Activated naive CD4-positive, alpha-beta T cell treated with anti-CD3 and anti-CD28 coated beads for 36 hours (primary cell): ENCODE data around the gene PYROXD2. TPM values are rescaled to one million over a fixed set of nuclear protein-coding genes. Genes with fewer than 3 reads are reported as not detected.

Source experiments
- CTCF ChIA-PET: fragments of 350-600 bp; sonication (Branson Sonifier 250); formaldehyde crosslinking; loops from one replicate; lab custom pipeline; 2021; ENCODE audit warnings: antibody characterized with exemption; lab: Charles Lee
- DNase-seq: peaks from one replicate; pipeline ENCODE4 v3.0.0-alpha.2; 2020
- H3K27ac Mint-ChIP-seq: one replicate; pipeline ENCODE4 v1.8.0; 2021; ENCODE audit warnings: mild to moderate bottlenecking, mixed read lengths
- H3K27me3 Mint-ChIP-seq: one replicate; pipeline ENCODE4 v1.8.0; 2021; ENCODE audit warnings: low read depth, mixed read lengths
- H3K36me3 Mint-ChIP-seq: one replicate; pipeline ENCODE4 v1.8.0; 2021; ENCODE audit warnings: low read depth, mixed read lengths
- H3K4me1 Mint-ChIP-seq: one replicate; pipeline ENCODE4 v1.8.0; 2021; ENCODE audit warnings: low read depth, mixed read lengths
- H3K4me3 Mint-ChIP-seq: one replicate; pipeline ENCODE4 v1.8.0; 2021; ENCODE audit warnings: mild to moderate bottlenecking, moderate library complexity, mixed read lengths
- H3K9me3 Mint-ChIP-seq: one replicate; pipeline ENCODE4 v1.8.0; 2021; ENCODE audit warnings: mixed read lengths
- intact Hi-C: fragments of 100-400 bp; cut with micrococcal nuclease; formaldehyde crosslinking; loops from one replicate; pipeline ENCODE4 v1.15.1; 2023
- total RNA-seq, 2 experiments: library from RNA; stranded (reverse); gene quantifications; one replicate each; pipeline ENCODE4 v1.2.3, GENCODE V29; 2021

Gene PYROXD2
- total RNA-seq, 2 experiments from 2014 or later, result 4.2 to 5.0 TPM

DNA sequence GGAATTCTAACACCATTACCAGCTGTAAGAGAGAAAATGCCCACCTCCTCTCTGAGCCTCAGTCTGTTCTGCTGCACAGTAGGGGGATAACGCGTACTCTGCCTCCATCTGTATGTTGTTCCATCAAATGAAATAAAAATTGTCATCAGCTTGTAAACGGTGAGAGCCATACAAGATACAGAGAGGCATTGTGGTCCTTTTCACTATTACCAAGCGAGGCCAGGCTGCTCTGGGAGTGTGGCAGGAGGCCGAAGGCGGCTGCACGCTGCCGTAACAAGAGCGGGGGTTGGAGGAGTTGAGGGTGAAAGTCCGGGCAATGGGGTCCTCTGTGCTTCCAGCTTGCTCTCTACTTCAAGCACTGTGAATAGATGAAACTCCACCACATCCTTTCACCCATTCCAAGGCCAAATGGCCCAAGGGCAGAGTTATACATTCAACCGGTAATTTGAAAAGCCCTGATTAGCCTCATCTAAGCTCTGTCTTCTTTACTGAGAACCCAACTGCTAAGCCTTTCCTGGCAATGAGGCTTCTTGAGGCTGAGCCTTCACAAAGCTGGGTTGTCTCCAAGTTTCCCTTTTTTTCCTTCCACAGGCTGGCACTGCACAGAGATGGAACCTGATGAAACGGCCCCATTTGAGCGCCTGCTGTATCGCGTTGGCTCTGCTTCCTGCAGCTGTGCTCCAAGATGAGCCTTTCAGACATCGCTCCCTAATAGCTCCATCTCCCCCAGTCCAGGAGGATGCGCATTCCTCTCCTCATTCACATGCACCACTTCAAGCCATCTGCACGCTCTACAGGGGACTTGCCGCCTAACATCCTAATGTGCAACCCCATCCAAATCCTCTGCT lies 47.2 kb downstream of the PYROXD2 start:
- DNase-seq, result no peak
- no peaks in the 10 kb centered on the region for H3K4me1 Mint-ChIP-seq
- no peaks in the 10 kb centered on the region for H3K9me3 Mint-ChIP-seq
- H3K27ac Mint-ChIP-seq, result no peak overlapping the region
- peaks cover 2% of the 10 kb centered on the region for H3K27me3 Mint-ChIP-seq
- no peaks in the 10 kb centered on the region for H3K36me3 Mint-ChIP-seq
- CTCF ChIA-PET, result no interaction called here
- intact Hi-C loops, result no loop called here
- no peak overlapping the region for H3K4me3 Mint-ChIP-seq

- H3K27me3 Mint-ChIP-seq, result no peaks in the 10 kb centered on the region
- H3K36me3 Mint-ChIP-seq, result no peaks in the 10 kb centered on the region
- CTCF ChIA-PET, result no interaction called here
- no peak overlapping the region for H3K4me3 Mint-ChIP-seq
- intact Hi-C loops, result no loop called here
- no peak overlapping the region for H3K27ac Mint-ChIP-seq
- H3K9me3 Mint-ChIP-seq, result no peaks in the 10 kb centered on the region
- peaks cover 6% of the 10 kb centered on the region for H3K4me1 Mint-ChIP-seq
- DNase-seq, result no peak
These were observed 48.9 kb downstream of the PYROXD2 start for GRCh38 chr10:98366062-98366530.

DNA sequence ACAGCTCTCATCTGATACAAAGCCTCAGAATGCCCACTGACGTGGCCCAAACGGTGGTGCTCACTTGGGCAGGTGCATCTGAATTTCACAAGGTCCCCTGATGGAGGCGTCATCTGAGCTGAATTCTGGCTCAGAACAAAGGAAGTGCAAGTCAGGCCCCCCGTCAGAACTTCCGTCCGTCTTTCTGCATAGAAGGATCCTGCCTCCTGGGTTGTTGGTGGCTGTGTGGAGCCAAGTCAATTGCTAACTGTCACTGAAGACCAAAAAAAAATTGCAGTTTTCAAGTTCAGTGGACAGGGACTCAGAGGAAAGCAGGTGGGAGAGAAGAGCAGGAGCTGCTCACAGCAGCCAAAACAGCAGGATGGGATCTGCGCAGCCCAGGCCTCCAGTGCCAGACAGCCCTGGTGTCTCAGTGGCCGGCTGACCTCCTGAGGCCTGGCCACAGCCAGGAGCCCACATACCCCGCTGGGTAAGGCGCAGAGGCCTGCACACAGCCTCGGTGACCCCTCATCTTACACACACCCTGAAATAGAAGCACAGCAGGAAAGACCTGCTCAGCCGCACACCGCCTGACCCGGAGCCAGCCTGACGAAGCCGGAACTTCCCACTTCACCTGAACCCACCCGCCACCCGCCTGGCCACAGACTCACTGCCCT lies 49.4 kb downstream of the PYROXD2 start:
- Mint-ChIP-seq H3K27me3 (no peaks in the 10 kb centered on the region), H3K27ac (no peak overlapping the region), H3K4me1 (peaks cover 9% of the 10 kb centered on the region), H3K9me3 (no peaks in the 10 kb centered on the region), H3K4me3 (no peak overlapping the region), H3K36me3 (no peaks in the 10 kb centered on the region)
- CTCF ChIA-PET, result no interaction called here
- intact Hi-C loops, result no loop called here
- no peak for DNase-seq

GRCh38 chr10:98364432-98365102 lies 50.4 kb downstream of the PYROXD2 start:
- CTCF ChIA-PET, result no interaction called here
- no peak for DNase-seq
- Mint-ChIP-seq H3K4me1 (peaks cover 9% of the 10 kb centered on the region), H3K4me3 (no peak overlapping the region), H3K9me3 (no peaks in the 10 kb centered on the region), H3K27ac (no peak overlapping the region), H3K27me3 (no peaks in the 10 kb centered on the region), H3K36me3 (no peaks in the 10 kb centered on the region)
- intact Hi-C loops, result no loop called here

DNA sequence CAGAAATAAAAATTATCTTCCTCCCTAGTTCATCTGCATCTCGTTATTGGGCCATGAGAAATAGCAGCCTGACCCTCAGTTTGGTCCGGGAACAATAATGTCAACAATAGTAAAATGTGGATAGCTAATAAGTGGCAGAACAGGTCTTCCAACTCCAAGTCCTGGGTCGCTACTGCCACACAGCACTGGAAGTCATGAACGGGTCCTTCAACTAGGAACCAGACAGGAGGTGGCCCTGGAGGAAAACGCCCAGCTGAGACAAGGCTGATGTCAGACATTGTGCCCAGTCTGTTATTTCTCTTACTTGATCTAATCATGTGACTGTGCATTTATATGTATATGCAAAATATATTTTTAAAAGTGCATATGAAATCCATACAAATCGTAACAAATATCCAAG lies 51.8 kb downstream of the PYROXD2 start:
- H3K4me3 Mint-ChIP-seq, result no peak overlapping the region

GRCh38 chr10:98361131-98362025 lies 53.6 kb downstream of the PYROXD2 start:
- Mint-ChIP-seq H3K36me3 (no peaks in the 10 kb centered on the region), H3K27ac (no peak overlapping the region), H3K4me1 (peaks cover 9% of the 10 kb centered on the region), H3K27me3 (peaks cover 3% of the 10 kb centered on the region), H3K9me3 (no peaks in the 10 kb centered on the region), H3K4me3 (no peak overlapping the region)
- CTCF ChIA-PET, result interaction anchor here (0.6 kb wide), 1 partner anchor 51 kb away, joined by 4 read pairs; no protein-coding TSS in a partner anchor
- intact Hi-C loops, result no loop called here
- peak; percentile 63 for DNase-seq

More for the DNA sequence above, 51.8 kb downstream of the PYROXD2 start:
- H3K36me3 Mint-ChIP-seq, result no peaks in the 10 kb centered on the region
- peaks cover 9% of the 10 kb centered on the region for H3K4me1 Mint-ChIP-seq
- CTCF ChIA-PET, result interaction anchor here (0.6 kb wide), 1 partner anchor 346 kb away, joined by 3 read pairs; no protein-coding TSS in a partner anchor
- DNase-seq, result no peak
- no peak overlapping the region for H3K27ac Mint-ChIP-seq
- H3K27me3 Mint-ChIP-seq, result no peaks in the 10 kb centered on the region
- no peaks in the 10 kb centered on the region for H3K9me3 Mint-ChIP-seq
- intact Hi-C loops, result no loop called here

DNA sequence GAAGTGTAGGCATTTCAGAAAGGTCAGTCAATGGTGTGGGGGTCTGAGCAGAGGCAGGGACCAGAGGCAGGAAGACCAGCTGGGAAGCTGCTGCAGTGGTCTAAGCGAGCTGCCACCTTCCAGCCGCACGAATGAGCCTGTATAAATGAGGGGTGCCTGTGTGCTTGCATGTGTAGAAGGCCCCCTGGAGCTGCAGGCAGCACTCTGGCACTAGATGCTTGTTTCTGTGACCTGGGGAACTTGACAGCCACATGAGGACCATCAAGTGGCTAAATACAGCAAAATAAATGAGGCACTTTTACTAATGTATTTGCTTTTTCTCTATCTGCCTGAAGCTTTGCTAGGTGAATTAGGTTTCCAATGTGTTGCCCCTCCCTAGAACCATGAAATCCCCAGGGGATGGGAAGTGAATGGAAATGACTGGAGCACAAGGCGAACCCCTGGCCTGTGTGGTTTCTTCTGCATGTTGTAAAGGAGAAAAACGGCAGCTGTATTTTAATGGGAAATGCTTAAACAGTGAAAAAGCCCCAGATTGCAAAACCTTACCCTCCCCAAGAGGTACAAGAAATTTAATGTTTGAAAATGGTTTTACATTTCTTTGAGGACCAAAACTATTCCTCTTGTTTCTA lies 57.7 kb downstream of the PYROXD2 start:
- Mint-ChIP-seq H3K36me3 (no peaks in the 10 kb centered on the region), H3K4me3 (no peak overlapping the region), H3K27ac (no peak overlapping the region), H3K4me1 (peaks cover 9% of the 10 kb centered on the region), H3K9me3 (no peaks in the 10 kb centered on the region), H3K27me3 (peaks cover 29% of the 10 kb centered on the region)
- intact Hi-C loops, result no loop called here
- no peak for DNase-seq
- CTCF ChIA-PET, result no interaction called here

DNA sequence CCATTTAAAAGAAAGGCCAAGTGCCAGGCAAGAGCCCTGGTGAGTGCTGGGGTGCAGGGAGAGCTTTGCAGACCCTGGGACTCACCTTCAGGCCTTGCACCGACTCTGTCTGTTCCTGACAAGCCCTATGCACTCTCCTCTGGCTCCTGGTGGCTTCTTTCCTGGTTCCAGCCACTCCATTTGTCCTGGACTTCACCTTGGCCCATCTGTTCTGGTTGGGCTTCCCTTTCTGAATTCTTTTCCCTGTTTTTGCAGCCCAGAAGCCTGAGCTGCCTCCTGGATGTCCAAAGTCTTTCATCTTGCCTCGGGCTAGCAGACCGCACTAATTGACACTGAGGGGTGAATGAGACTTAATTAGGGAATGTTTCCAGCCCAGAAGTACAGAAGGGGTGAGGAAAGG lies 60.5 kb downstream of the PYROXD2 start:
- H3K27me3 Mint-ChIP-seq, result peaks cover 42% of the 10 kb centered on the region
- no peaks in the 10 kb centered on the region for H3K36me3 Mint-ChIP-seq
- no peak overlapping the region for H3K27ac Mint-ChIP-seq
- H3K4me1 Mint-ChIP-seq, result peaks cover 2% of the 10 kb centered on the region
- DNase-seq, result no peak
- CTCF ChIA-PET, result no interaction called here
- no peaks in the 10 kb centered on the region for H3K9me3 Mint-ChIP-seq
- no peak overlapping the region for H3K4me3 Mint-ChIP-seq
- intact Hi-C loops, result no loop called here

DNA sequence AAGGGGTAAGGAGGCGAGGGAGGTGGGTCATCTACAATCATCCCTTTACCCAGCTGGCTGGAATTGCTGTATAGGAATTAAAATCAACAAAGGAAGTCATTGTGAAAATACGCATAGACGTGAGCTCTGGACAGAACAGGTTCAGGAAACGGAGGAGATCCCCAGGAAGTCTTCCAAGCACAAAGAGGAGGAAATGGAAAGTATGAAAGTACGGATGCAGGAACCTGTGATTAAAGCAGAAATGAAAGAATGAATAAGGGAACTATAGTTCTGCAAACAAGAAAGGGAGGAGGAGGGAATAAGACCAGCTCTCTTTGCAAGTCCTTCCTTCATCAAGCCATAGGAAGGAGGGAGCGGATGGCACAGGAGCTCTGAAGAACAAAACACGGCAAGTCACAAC lies 61.8 kb downstream of the PYROXD2 start:
- Mint-ChIP-seq H3K27me3 (peaks cover 43% of the 10 kb centered on the region), H3K27ac (peak overlapping the region; percentile 46), H3K4me3 (no peak overlapping the region), H3K4me1 (peaks cover 2% of the 10 kb centered on the region), H3K36me3 (no peaks in the 10 kb centered on the region), H3K9me3 (no peaks in the 10 kb centered on the region)
- no peak for DNase-seq
- CTCF ChIA-PET, result no interaction called here
- intact Hi-C loops, result no loop called here

DNA sequence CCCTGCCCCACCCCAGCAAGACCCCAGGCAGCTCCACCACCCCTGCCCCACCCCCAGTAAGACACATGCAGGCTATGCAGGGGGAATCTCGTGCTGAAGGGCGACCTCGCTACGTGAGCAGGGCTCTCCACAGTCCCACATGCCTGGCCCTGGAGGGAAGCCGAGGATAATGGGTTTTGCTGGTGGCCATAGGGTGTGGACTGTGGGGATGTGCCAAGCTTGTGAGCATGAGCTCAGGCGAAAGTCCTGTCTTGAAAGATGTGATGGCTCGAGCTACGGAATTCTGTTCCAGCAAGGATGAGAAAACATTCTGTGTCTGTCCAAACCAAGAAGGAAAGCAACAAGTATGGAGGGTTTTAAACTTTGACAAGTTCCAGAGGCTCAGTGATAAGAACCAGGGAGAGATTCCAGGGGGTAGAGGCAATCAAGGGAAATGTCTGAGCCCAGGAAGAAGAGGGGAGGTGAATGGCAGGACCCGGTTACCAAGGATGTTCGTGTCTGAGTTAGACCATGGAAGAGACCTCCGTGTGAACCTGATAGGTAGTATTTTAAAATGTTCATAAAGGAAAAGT lies 63.1 kb downstream of the PYROXD2 start:
- no peak overlapping the region for H3K4me3 Mint-ChIP-seq
- H3K4me1 Mint-ChIP-seq, result peaks cover 2% of the 10 kb centered on the region
- no peaks in the 10 kb centered on the region for H3K36me3 Mint-ChIP-seq
- intact Hi-C loops, result no loop called here
- peaks cover 5% of the 10 kb centered on the region for H3K9me3 Mint-ChIP-seq
- no peak for DNase-seq
- peaks cover 45% of the 10 kb centered on the region for H3K27me3 Mint-ChIP-seq
- no peak overlapping the region for H3K27ac Mint-ChIP-seq
- CTCF ChIA-PET, result no interaction called here

- H3K9me3 Mint-ChIP-seq, result peaks cover 13% of the 10 kb centered on the region
- no peak overlapping the region for H3K27ac Mint-ChIP-seq
- H3K4me3 Mint-ChIP-seq, result no peak overlapping the region
- H3K27me3 Mint-ChIP-seq, result peaks cover 41% of the 10 kb centered on the region
- no peak for DNase-seq
- intact Hi-C loops, result no loop called here
- H3K4me1 Mint-ChIP-seq, result peaks cover 2% of the 10 kb centered on the region
- no peaks in the 10 kb centered on the region for H3K36me3 Mint-ChIP-seq
- CTCF ChIA-PET, result no interaction called here
These were observed 65.5 kb downstream of the PYROXD2 start for GRCh38 chr10:98349508-98349922.
